ENCODE data around the gene CDK14.

Gene CDK14

GRCh38 chr7:90686146-90686545 lies 90.0 kb downstream of the CDK14 start:
- no peak for TF ChIP-seq TCF12 (IDR thresholded peaks at IDR 0.05; ENCODE audit: low read depth)
- no peak for TF ChIP-seq EGR1 (IDR thresholded peaks at IDR 0.05)
- no peak for TF ChIP-seq CEBPB (IDR thresholded peaks at IDR 0.05)
- no peak for TF ChIP-seq REST (IDR thresholded peaks at IDR 0.05; ENCODE audit: low read depth)
- TF ChIP-seq, protein P1, sequence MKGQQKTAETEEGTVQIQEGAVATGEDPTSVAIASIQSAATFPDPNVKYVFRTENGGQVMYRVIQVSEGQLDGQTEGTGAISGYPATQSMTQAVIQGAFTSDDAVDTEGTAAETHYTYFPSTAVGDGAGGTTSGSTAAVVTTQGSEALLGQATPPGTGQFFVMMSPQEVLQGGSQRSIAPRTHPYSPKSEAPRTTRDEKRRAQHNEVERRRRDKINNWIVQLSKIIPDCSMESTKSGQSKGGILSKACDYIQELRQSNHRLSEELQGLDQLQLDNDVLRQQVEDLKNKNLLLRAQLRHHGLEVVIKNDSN (IDR thresholded peaks at IDR 0.05): no peak
- TF ChIP-seq YY1 (IDR thresholded peaks at IDR 0.05; ENCODE audit: low read depth): no peak
- no peak for TF ChIP-seq RAD21 (IDR thresholded peaks at IDR 0.05; ENCODE audit: low read depth)
- no peak for TF ChIP-seq ZBTB7A (IDR thresholded peaks at IDR 0.05; ENCODE audit: low read depth)
- no peak for TF ChIP-seq MAX (IDR thresholded peaks at IDR 0.05)
- TF ChIP-seq CREB1 (IDR thresholded peaks at IDR 0.05; ENCODE audit: low read depth): no peak
- no peak for TF ChIP-seq TEAD4 (IDR thresholded peaks at IDR 0.05)
- no peak for TF ChIP-seq TAF1 (IDR thresholded peaks at IDR 0.05; ENCODE audit: low read depth)
- no peak for TF ChIP-seq FOXM1 (IDR thresholded peaks at IDR 0.05; ENCODE audit: borderline replicate concordance, low read depth)
- TF ChIP-seq EP300 (IDR thresholded peaks at IDR 0.05; ENCODE audit: borderline replicate concordance): no peak
- TF ChIP-seq NFIC (IDR thresholded peaks at IDR 0.05): no peak

DNA sequence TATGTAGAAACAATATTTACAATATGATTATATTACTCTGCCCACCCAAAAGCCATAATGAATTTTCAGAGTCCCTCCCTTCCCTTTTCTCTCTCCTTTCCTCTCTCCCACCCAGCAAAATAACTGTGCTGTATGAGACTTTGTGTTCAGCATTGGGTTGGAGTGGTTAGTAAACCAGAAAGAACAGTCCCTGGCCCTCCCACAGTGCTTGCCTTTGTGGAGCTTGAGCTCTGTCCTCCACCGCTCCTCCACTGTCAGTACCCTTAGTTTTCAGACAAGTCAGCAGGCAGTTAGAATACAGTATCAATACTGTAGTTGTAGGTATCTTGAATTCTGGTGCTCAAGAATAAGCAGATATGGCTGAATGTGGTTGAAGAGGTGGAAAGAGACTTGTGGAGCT lies 92.7 kb downstream of the CDK14 start:
- TF ChIP-seq RAD21 (IDR thresholded peaks at IDR 0.05; ENCODE audit: low read depth) (no peak), REST (IDR thresholded peaks at IDR 0.05; ENCODE audit: low read depth) (no peak), CEBPB (IDR thresholded peaks at IDR 0.05) (no peak), EGR1 (IDR thresholded peaks at IDR 0.05) (no peak), CREB1 (IDR thresholded peaks at IDR 0.05; ENCODE audit: low read depth) (no peak), NFIC (IDR thresholded peaks at IDR 0.05) (no peak), TAF1 (IDR thresholded peaks at IDR 0.05; ENCODE audit: low read depth) (no peak), TEAD4 (IDR thresholded peaks at IDR 0.05) (no peak), EP300 (IDR thresholded peaks at IDR 0.05; ENCODE audit: borderline replicate concordance) (no peak), FOXM1 (IDR thresholded peaks at IDR 0.05; ENCODE audit: borderline replicate concordance, low read depth) (no peak), MAX (IDR thresholded peaks at IDR 0.05) (no peak), YY1 (IDR thresholded peaks at IDR 0.05; ENCODE audit: low read depth) (no peak)

GRCh38 chr7:90689260-90689659 lies 93.1 kb downstream of the CDK14 start:
- no peak for TF ChIP-seq EGR1 (IDR thresholded peaks at IDR 0.05)
- no peak for TF ChIP-seq EP300 (IDR thresholded peaks at IDR 0.05; ENCODE audit: borderline replicate concordance)
- no peak for TF ChIP-seq NFIC (IDR thresholded peaks at IDR 0.05)
- TF ChIP-seq YY1 (IDR thresholded peaks at IDR 0.05; ENCODE audit: low read depth): no peak
- TF ChIP-seq TAF1 (IDR thresholded peaks at IDR 0.05; ENCODE audit: low read depth): no peak
- no peak for TF ChIP-seq ZBTB7A (IDR thresholded peaks at IDR 0.05; ENCODE audit: low read depth)
- no peak for TF ChIP-seq RAD21 (IDR thresholded peaks at IDR 0.05; ENCODE audit: low read depth)
- no peak for TF ChIP-seq CREB1 (IDR thresholded peaks at IDR 0.05; ENCODE audit: low read depth)
- TF ChIP-seq MAX (IDR thresholded peaks at IDR 0.05): no peak
- no peak for TF ChIP-seq FOXM1 (IDR thresholded peaks at IDR 0.05; ENCODE audit: borderline replicate concordance, low read depth)
- TF ChIP-seq REST (IDR thresholded peaks at IDR 0.05; ENCODE audit: low read depth): no peak
- TF ChIP-seq, protein P1 (IDR thresholded peaks at IDR 0.05): no peak
- no peak for TF ChIP-seq TCF12 (IDR thresholded peaks at IDR 0.05; ENCODE audit: low read depth)
- TF ChIP-seq TEAD4 (IDR thresholded peaks at IDR 0.05): no peak
- no peak for TF ChIP-seq CEBPB (IDR thresholded peaks at IDR 0.05)

DNA sequence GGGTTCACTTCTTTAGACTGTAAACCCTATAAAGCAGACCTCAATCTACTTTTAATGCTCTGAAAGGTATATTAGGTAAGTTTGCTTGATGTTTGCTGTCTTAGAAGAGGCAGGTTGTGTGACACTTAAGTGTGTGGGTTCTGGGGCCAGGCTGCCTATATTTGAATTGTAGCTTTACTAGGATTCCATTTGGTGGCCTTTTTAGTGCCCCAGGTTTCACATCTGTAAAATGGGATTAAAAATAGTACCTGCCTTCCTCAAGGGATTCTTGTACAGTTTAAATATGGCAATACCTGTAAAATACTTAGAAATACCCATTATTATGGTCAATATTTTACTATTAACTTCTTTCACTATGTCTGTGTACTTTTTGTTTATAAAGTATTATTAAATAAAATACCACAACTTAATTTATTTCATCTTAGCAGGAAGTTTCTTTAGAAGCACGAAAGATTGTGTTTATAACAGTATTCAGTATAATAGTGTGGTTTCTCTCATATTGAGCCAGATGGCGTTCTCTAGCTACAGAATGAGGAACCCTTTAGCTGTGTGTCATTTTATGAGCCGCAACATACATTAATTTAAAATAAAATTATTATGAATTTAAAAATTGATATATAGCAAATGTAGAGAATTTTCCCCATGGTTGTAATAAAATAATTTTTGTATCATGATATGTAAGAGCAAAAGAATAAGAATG lies 94.2 kb downstream of the CDK14 start:
- TF ChIP-seq MAX (IDR thresholded peaks at IDR 0.05) (no peak), FOXM1 (IDR thresholded peaks at IDR 0.05; ENCODE audit: borderline replicate concordance, low read depth) (no peak), CEBPB (IDR thresholded peaks at IDR 0.05) (no peak), TAF1 (IDR thresholded peaks at IDR 0.05; ENCODE audit: low read depth) (no peak)
